GM19455 (cell line): ENCODE measurements around the gene GNLY.

Source experiments
- ATAC-seq: cut with Tn5 transposase; IDR thresholded peaks from one replicate; pipeline ENCODE4 v1.9.1; 2021; ENCODE audit not compliant: unreplicated experiment

GNLY gene

GRCh38 chr2:85681776-85682175 is 12.4 kb upstream of the GNLY start:
- ATAC-seq, result no peak

GRCh38 chr2:85682378-85682777 is 11.8 kb upstream of the GNLY start:
- ATAC-seq, result no peak

- ATAC-seq, result no peak
Measured at GRCh38 chr2:85684380-85684779, 9.8 kb upstream of the GNLY start.

GRCh38 chr2:85684806-85685205 is 9.4 kb upstream of the GNLY start:
- no peak for ATAC-seq

GRCh38 chr2:85690932-85691331 is 3.2 kb upstream of the GNLY start:
- ATAC-seq, result no peak

GRCh38 chr2:85692039-85692645 is 2.0 kb upstream of the GNLY start:
- no peak for ATAC-seq

- no peak for ATAC-seq
Measured at GRCh38 chr2:85695121-85695520, 963 bp downstream of the GNLY start.

GRCh38 chr2:85695691-85696668 is 1.8 kb downstream of the GNLY start:
- no peak for ATAC-seq

- ATAC-seq, result no peak
Measured at GRCh38 chr2:85697096-85697495, 2.9 kb downstream of the GNLY start.

- no peak for ATAC-seq
Measured at GRCh38 chr2:85697716-85698115, 3.6 kb downstream of the GNLY start.

- no peak for ATAC-seq
Measured at GRCh38 chr2:85698184-85698879, 4.2 kb downstream of the GNLY start.

GRCh38 chr2:85698880-85699254 is 4.7 kb downstream of the GNLY start:
- no peak for ATAC-seq

GRCh38 chr2:85699325-85699724 is 5.2 kb downstream of the GNLY start:
- no peak for ATAC-seq

GRCh38 chr2:85702172-85702571 is 8.0 kb downstream of the GNLY start:
- ATAC-seq, result no peak

- no peak for ATAC-seq
Measured at GRCh38 chr2:85702800-85703199, 8.6 kb downstream of the GNLY start.

- no peak for ATAC-seq
Measured at GRCh38 chr2:85703329-85703728, 9.2 kb downstream of the GNLY start.

GRCh38 chr2:85704038-85704437 is 9.9 kb downstream of the GNLY start:
- ATAC-seq, result no peak

- no peak for ATAC-seq
Measured at GRCh38 chr2:85704800-85705679, 10.9 kb downstream of the GNLY start.

GRCh38 chr2:85705680-85706039 is 11.5 kb downstream of the GNLY start:
- ATAC-seq, result no peak

- ATAC-seq, result no peak
Measured at GRCh38 chr2:85706063-85706462, 11.9 kb downstream of the GNLY start.
